ENCODE results near the gene ATL2.
"Not testable (repeated sequence)": the region's sequence is repeated elsewhere in the genome, so short reads cannot be mapped to it uniquely, and the experiment has no call there.

DNA sequence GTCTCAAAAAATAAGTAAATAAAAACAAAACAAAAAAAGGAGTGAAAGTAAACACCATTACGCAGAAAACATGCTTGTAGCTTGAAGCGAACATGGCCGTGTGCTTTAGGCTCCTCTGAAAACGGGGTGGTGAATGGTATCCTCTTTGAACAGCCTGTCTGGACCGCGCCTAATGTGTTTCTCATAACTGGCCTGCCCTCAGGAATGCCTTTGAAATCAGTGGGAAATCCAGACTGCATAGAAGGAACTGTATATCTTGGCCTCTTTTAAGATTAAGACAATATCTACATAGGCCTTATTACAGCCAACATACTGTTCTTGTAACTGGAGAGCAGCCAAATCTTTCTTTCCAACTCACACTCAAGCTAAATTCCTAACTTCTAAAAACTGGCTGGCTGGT is 6.7 kb upstream of the ATL2 start:
- not testable (repeated sequence) for TF ChIP-seq CTCF, POLR2A (IDR thresholded peaks at IDR 0.05)
